Vagina (tissue), 2 donors: ENCODE results near the gene DKK3.

Experiments used
- CTCF ChIP-seq, 3 experiments: fragments of 450-650 bp in 2 of 3; fragments of 200-600 bp in 1 of 3; sonication (generic) in 1 of 3; IDR thresholded peaks; one replicate each; pipeline ENCODE4 v1.5.1; 2017 to 2019; ENCODE audit warnings: antibody characterized with exemption in 3 of 3, mild to moderate bottlenecking in 2 of 3, moderate library complexity in 2 of 3
- POLR2A ChIP-seq, 2 donors: fragments of 450-650 bp; IDR thresholded peaks; one replicate each; pipeline ENCODE4 v1.6.1; 2017; ENCODE audit warnings: antibody characterized with exemption in 2 of 2, mild to moderate bottlenecking in 2 of 2, moderate library complexity in 2 of 2
- POLR2AphosphoS5 ChIP-seq, 2 donors: sonication (generic); formaldehyde crosslinking; IDR thresholded peaks; one replicate each; pipeline ENCODE4 v1.9.0; 2017; ENCODE audit warnings: antibody characterized with exemption in 2 of 2, mild to moderate bottlenecking in 2 of 2, low read depth in 1 of 2; ENCODE audit not compliant: insufficient read depth in 1 of 2

DNA sequence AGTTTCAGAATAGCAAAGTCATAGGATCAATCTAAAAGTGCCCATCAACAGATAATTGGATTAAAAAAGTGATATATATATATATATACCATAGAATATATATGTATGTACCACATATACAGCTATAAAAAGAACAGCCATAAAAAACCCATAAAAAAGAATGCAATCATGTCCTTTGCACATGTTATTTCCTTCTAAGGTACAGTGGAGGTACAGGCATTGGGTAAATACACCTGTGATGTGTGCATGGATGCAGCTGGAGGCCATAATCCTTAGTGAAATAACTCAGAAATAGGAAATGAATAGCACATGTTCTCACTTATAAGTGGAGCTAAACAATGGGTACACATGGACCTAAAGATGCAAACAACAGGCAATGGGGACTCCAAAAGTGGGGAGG lies 7.1 kb upstream of the DKK3 start:
- TF ChIP-seq CTCF (IDR thresholded peaks at IDR 0.05) (no peak), POLR2A (IDR thresholded peaks at IDR 0.05) (no peak), POLR2AphosphoS5 (IDR thresholded peaks at IDR 0.05; ENCODE audit: insufficient read depth in 1 of 2, low read depth in 1 of 2) (no peak)
